ENCODE measurements around the gene ZAP70. TPM values are rescaled to one million over a fixed set of nuclear protein-coding genes. Genes with fewer than 3 reads are reported as not detected.

ZAP70 gene
- total RNA-seq, 1 experiment from 2014 or later = not detected

DNA sequence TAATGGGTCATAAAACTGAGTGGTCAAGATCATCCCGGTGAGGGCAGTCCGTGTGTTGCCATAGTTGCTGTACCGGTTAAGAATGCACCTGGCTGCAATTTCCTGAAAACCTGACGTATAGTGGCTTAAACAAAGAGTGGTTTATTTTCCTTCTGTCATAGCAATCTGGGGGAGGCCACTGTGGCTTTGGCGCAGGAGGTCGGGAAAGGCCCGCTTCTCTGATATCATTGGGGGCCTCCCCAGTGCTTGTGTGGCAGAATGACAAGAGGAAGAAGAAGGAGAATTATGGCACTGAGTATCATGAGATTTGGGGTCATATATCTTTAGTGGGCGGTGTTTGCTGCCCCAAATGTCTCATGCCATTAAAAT, 39.5 kb upstream of the ZAP70 start:
- ChIA-PET POLR2A (ENCODE audit: low non-redundant PET) (no interaction called here), CTCF (no interaction called here)
- DNase-seq (ENCODE audit: low spot score) = no peak
- intact Hi-C loops (cut with micrococcal nuclease; ENCODE audit: unreplicated experiment) = no loop called here
- TF ChIP-seq, protein P1, sequence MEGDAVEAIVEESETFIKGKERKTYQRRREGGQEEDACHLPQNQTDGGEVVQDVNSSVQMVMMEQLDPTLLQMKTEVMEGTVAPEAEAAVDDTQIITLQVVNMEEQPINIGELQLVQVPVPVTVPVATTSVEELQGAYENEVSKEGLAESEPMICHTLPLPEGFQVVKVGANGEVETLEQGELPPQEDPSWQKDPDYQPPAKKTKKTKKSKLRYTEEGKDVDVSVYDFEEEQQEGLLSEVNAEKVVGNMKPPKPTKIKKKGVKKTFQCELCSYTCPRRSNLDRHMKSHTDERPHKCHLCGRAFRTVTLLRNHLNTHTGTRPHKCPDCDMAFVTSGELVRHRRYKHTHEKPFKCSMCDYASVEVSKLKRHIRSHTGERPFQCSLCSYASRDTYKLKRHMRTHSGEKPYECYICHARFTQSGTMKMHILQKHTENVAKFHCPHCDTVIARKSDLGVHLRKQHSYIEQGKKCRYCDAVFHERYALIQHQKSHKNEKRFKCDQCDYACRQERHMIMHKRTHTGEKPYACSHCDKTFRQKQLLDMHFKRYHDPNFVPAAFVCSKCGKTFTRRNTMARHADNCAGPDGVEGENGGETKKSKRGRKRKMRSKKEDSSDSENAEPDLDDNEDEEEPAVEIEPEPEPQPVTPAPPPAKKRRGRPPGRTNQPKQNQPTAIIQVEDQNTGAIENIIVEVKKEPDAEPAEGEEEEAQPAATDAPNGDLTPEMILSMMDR (conservative IDR thresholded peaks at IDR 0.05; ENCODE audit: low read depth, low read length) = no peak
- Histone ChIP-seq H3K4me3 (ENCODE audit: low read depth, low read length, poor library complexity, severe bottlenecking) (no peak overlapping the region), H3K27ac (ENCODE audit: low read depth, low read length, poor library complexity, severe bottlenecking) (no peak overlapping the region), H3K27me3 (replicated peaks; ENCODE audit: insufficient read depth, low read depth, low read length, poor library complexity) (no peaks in the 10 kb centered on the region), H3K9me3 (ENCODE audit: low read depth, low read length, poor library complexity, severe bottlenecking) (no peaks in the 10 kb centered on the region), H3K36me3 (ENCODE audit: insufficient read depth, low read length, poor library complexity, severe bottlenecking) (no peaks in the 10 kb centered on the region), H3K4me1 (ENCODE audit: insufficient read depth, low read length, poor library complexity, severe bottlenecking) (no peaks in the 10 kb centered on the region)
- BruUV-seq (replicated peaks) = no TSS peak

DNA sequence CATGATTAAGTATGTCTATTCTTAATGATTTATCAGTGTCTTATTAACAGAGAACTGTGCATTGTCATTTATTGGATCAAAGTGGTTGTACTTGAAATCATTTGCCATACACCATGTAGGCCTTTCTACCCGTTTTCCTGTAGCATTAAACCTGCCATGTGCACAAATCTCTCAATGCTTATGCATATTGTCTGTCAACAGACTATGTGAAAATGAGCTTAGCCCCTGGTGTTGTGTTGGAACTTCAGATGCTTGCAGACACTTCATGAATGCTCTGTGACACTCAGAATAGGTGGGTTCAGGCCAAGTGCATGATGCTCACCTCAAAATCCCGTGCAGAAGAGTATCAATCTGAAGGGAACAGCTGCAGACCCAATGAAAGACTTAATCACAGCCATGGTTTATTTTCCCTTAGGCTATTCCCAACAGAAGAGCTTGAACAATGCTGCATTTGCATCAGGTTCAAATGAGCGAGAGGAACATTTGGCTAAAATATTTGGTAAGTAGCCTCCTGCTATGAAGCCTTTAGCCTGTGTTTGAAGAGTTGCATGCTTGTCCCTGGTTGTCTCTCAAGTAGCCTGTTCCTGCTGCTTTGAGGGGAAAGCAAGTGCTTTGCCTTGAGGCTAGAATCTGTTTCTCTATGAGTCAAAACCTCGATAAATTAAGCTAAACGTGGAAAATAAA, 37.8 kb upstream of the ZAP70 start:
- Histone ChIP-seq H3K27ac (ENCODE audit: low read depth, low read length, poor library complexity, severe bottlenecking) (no peak overlapping the region), H3K27me3 (replicated peaks; ENCODE audit: insufficient read depth, low read depth, low read length, poor library complexity) (no peaks in the 10 kb centered on the region), H3K9me3 (ENCODE audit: low read depth, low read length, poor library complexity, severe bottlenecking) (no peaks in the 10 kb centered on the region), H3K4me3 (ENCODE audit: low read depth, low read length, poor library complexity, severe bottlenecking) (no peak overlapping the region), H3K36me3 (ENCODE audit: insufficient read depth, low read length, poor library complexity, severe bottlenecking) (no peaks in the 10 kb centered on the region), H3K4me1 (ENCODE audit: insufficient read depth, low read length, poor library complexity, severe bottlenecking) (no peaks in the 10 kb centered on the region)
- POLR2A ChIA-PET (ENCODE audit: low non-redundant PET) = no interaction called here
- no peak for TF ChIP-seq EZH2 (IDR thresholded peaks at IDR 0.05; ENCODE audit: borderline replicate concordance, low read depth, low read length, poor library complexity, severe bottlenecking)
- TF ChIP-seq, protein P1 (conservative IDR thresholded peaks at IDR 0.05; ENCODE audit: low read depth, low read length) = no peak
- intact Hi-C loops (cut with micrococcal nuclease; ENCODE audit: unreplicated experiment) = no loop called here
- CTCF ChIA-PET = interaction anchor here (0.8 kb wide), 1 partner anchor 12 kb away, joined by 3 read pairs; the partner anchor contains the start of gene ACTR1B
- BruUV-seq (replicated peaks) = no TSS peak
- DNase-seq (ENCODE audit: low spot score) = no peak

DNA sequence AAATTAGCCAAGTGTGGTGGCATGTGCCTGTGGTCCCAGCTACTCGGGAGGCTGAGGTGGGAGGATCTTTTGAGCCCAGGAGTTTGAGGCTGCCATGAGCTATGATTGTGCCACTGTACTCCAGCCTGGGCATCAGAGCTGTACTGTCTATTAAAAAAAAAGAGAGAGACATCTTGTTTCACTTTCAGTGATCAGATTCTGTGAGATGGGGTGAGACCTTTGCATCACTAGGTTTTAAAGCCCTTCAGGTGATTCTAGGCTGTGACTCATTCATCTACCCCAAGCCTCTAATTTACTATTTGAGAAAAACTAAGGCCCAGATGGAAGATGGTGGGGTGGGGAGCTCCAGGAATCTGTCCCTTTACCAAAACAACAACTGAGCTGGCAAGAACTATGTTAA, 36.8 kb upstream of the ZAP70 start:
- TF ChIP-seq, protein P1 (conservative IDR thresholded peaks at IDR 0.05; ENCODE audit: low read depth, low read length) = no peak
- no peak for TF ChIP-seq EZH2 (IDR thresholded peaks at IDR 0.05; ENCODE audit: borderline replicate concordance, low read depth, low read length, poor library complexity, severe bottlenecking)
- intact Hi-C loops (cut with micrococcal nuclease; ENCODE audit: unreplicated experiment) = no loop called here
- H3K9me3 ChIP-seq (ENCODE audit: low read depth, low read length, poor library complexity, severe bottlenecking) = no peaks in the 10 kb centered on the region
- BruUV-seq (replicated peaks) = no TSS peak
- H3K27me3 ChIP-seq (replicated peaks; ENCODE audit: insufficient read depth, low read depth, low read length, poor library complexity) = no peaks in the 10 kb centered on the region
- no peak overlapping the region for H3K4me3 ChIP-seq (ENCODE audit: low read depth, low read length, poor library complexity, severe bottlenecking)
- no peaks in the 10 kb centered on the region for H3K36me3 ChIP-seq (ENCODE audit: insufficient read depth, low read length, poor library complexity, severe bottlenecking)
- ChIA-PET POLR2A (ENCODE audit: low non-redundant PET) (no interaction called here), CTCF (no interaction called here)
- H3K4me1 ChIP-seq (ENCODE audit: insufficient read depth, low read length, poor library complexity, severe bottlenecking) = no peaks in the 10 kb centered on the region
- no peak overlapping the region for H3K27ac ChIP-seq (ENCODE audit: low read depth, low read length, poor library complexity, severe bottlenecking)
- no peak for DNase-seq (ENCODE audit: low spot score)

Data from A673 (cell line).